B cell (primary cell): ENCODE data around the gene RFK. TPM values are rescaled to one million over a fixed set of nuclear protein-coding genes. Genes with fewer than 3 reads are reported as not detected.
"Not testable (repeated sequence)": the region's sequence is repeated elsewhere in the genome, so short reads cannot be mapped to it uniquely, and the experiment has no call there.

Experiments
- ATAC-seq: fragments of 200-7000 bp; cut with Tn5 transposase; one replicate; pipeline ENCODE4 v1.10.0; 2021; ENCODE audit warnings: low read depth, mild to moderate bottlenecking, moderate number of reproducible peaks, moderate library complexity
- CTCF ChIA-PET: fragments of 350-600 bp; sonication (Branson Sonifier 250); formaldehyde crosslinking; loops from one replicate; lab custom pipeline; 2021; ENCODE audit warnings: antibody characterized with exemption, inconsistent platforms; lab: Charles Lee
- POLR2A ChIA-PET: fragments of 350-600 bp; sonication (Branson Sonifier 250); formaldehyde crosslinking; loops from one replicate; lab custom pipeline; 2021; ENCODE audit warnings: antibody characterized with exemption; lab: Charles Lee
- DNase-seq: peaks from one replicate; pipeline ENCODE4 v3.0.0; 2013
- H2AFZ ChIP-seq: 2 replicates; pipeline ENCODE4 v1.6.1; 2012; ENCODE audit warnings: mild to moderate bottlenecking, low read depth, low read length; ENCODE audit not compliant: insufficient read depth, poor library complexity, severe bottlenecking
- H3K27ac ChIP-seq, 2 donors: 1 replicate in 1 of 2; 2 replicates in 1 of 2; pipeline ENCODE4 v1.5.1; 2012 to 2013; ENCODE audit warnings: low read length in 2 of 2, mild to moderate bottlenecking in 2 of 2, moderate library complexity in 1 of 2
- H3K27me3 ChIP-seq, 4 experiments: fragments of 200-600 bp in 1 of 4; sonication (generic) in 1 of 4; replicated peaks in 1 of 4; 1 replicate in 2 of 4; 2 replicates in 2 of 4; pipeline versions ENCODE4 v1.6.1 to v1.7.0; 2013 to 2016; ENCODE audit warnings: low read length in 3 of 4, mild to moderate bottlenecking in 2 of 4, mixed read lengths in 1 of 4, moderate library complexity in 1 of 4; ENCODE audit not compliant: insufficient read depth in 4 of 4, control insufficient read depth in 3 of 4; ENCODE audit errors: control extremely low read depth in 1 of 4
- H3K36me3 ChIP-seq, 2 experiments: replicated peaks in 1 of 2; 1 replicate in 1 of 2; 2 replicates in 1 of 2; pipeline versions ENCODE4 v1.6.1 to v1.7.1; 2013; ENCODE audit warnings: low read length in 1 of 2; ENCODE audit not compliant: insufficient read depth in 2 of 2, control insufficient read depth in 1 of 2; ENCODE audit errors: control extremely low read depth in 1 of 2, extremely low read depth in 1 of 2
- H3K4me1 ChIP-seq, 2 donors: fragments of 200-600 bp in 1 of 2; sonication (generic) in 1 of 2; 1 replicate in 1 of 2; 2 replicates in 1 of 2; pipeline versions ENCODE4 v1.5.1 to v1.6.1; 2013 to 2017; ENCODE audit warnings: low read length in 2 of 2; ENCODE audit not compliant: control insufficient read depth in 2 of 2, insufficient read depth in 2 of 2
- H3K4me2 ChIP-seq: replicated peaks from 2 replicates; pipeline ENCODE3; 2012; ENCODE audit warnings: mild to moderate bottlenecking, low read depth, low read length; ENCODE audit not compliant: poor library complexity, severe bottlenecking
- H3K4me3 ChIP-seq, 5 experiments: fragments of 200-600 bp in 1 of 5; sonication (generic) in 1 of 5; 1 replicate in 3 of 5; 2 replicates in 2 of 5; pipeline versions ENCODE4 v1.5.1 to v1.7.0; 2011 to 2016; ENCODE audit warnings: low read length in 4 of 5, mild to moderate bottlenecking in 4 of 5, low read depth in 2 of 5, control low read depth in 1 of 5, moderate library complexity in 1 of 5; ENCODE audit not compliant: insufficient read depth in 1 of 5; ENCODE audit errors: control extremely low read depth in 1 of 5, extremely low read depth in 1 of 5
- H3K79me2 ChIP-seq: fragments of 200-600 bp; sonication (generic); one replicate; pipeline ENCODE4 v1.6.0; 2016; ENCODE audit warnings: low read length; ENCODE audit not compliant: control insufficient read depth, insufficient read depth
- H3K9ac ChIP-seq: fragments of 200-600 bp; sonication (generic); 2 replicates; pipeline ENCODE4 v1.6.1; 2017; ENCODE audit warnings: mild to moderate bottlenecking, low read length, moderate library complexity
- H3K9me3 ChIP-seq, 3 donors: one replicate each; pipeline versions ENCODE4 v1.6.1 to v1.7.1; 2013; ENCODE audit warnings: low read length in 2 of 3; ENCODE audit not compliant: control insufficient read depth in 2 of 3, insufficient read depth in 1 of 3; ENCODE audit errors: control extremely low read depth in 1 of 3
- H4K20me1 ChIP-seq: 2 replicates; pipeline ENCODE4 v1.6.0; 2012; ENCODE audit warnings: mild to moderate bottlenecking, low read length; ENCODE audit not compliant: insufficient read depth, control insufficient read depth, poor library complexity, severe bottlenecking
- H3K27ac Mint-ChIP-seq: one replicate; pipeline ENCODE4 v1.8.0; 2021; ENCODE audit warnings: mixed read lengths
- H3K27me3 Mint-ChIP-seq: one replicate; pipeline ENCODE4 v1.8.0; 2021; ENCODE audit warnings: mixed read lengths
- H3K4me1 Mint-ChIP-seq: one replicate; pipeline ENCODE4 v1.8.0; 2021; ENCODE audit warnings: mixed read lengths
- H3K4me3 Mint-ChIP-seq: one replicate; pipeline ENCODE4 v1.8.0; 2021; ENCODE audit warnings: mixed read lengths
- H3K9me3 Mint-ChIP-seq: one replicate; pipeline ENCODE4 v1.8.0; 2022; ENCODE audit warnings: mixed read lengths; ENCODE audit not compliant: insufficient read depth
- CTCF ChIP-seq: fragments of 200-600 bp; IDR thresholded peaks from one replicate; pipeline ENCODE4 v1.8.0; 2022; ENCODE audit warnings: antibody characterized with exemption, mild to moderate bottlenecking
- EZH2 ChIP-seq: IDR thresholded peaks from 2 replicates; pipeline ENCODE4 v1.6.1; 2012; ENCODE audit warnings: borderline replicate concordance, low read depth, mild to moderate bottlenecking, moderate library complexity, low read length; ENCODE audit not compliant: insufficient read depth, poor library complexity, severe bottlenecking
- WGBS: methylation state at CpG from one replicate; pipeline ENCODE4 v1.1.5; 2013; ENCODE audit warnings: missing lambda C conversion rate; ENCODE audit not compliant: insufficient coverage; 5-methylcytosine and 5-hydroxymethylcytosine counted together
- intact Hi-C: fragments of 100-400 bp; cut with micrococcal nuclease; formaldehyde crosslinking; loops from one replicate; pipeline ENCODE4 v1.10.0; 2022
- polyA plus RNA-seq: library from polyadenylated mRNA; depleted of rRNA; stranded (reverse); fragments of >200 nt; gene quantifications from 2 replicates; pipeline ENCODE4 v1.2.3, GENCODE V29; 2012
- total RNA-seq, 2 donors: library from RNA; stranded (reverse); fragments of 120-200 nt in 1 of 2; gene quantifications; 1 replicate in 1 of 2; 2 replicates in 1 of 2; pipeline versions ENCODE4 v1.2.3 to v1.2.4, GENCODE V29; 2013 to 2022

The RFK gene
- total and polyA plus RNA-seq, 2 donors (not counting 1 experiment from before 2014, with no cell fraction given), result 3.4 to 9.0 TPM

GRCh38 chr9:76438841-76439588 lies 44.8 kb upstream of the RFK start:
- H3K4me3 Mint-ChIP-seq, result no peak overlapping the region
- ChIA-PET POLR2A (no interaction called here), CTCF (interaction anchor here (0.7 kb wide), 4 partner anchors 8 to 205 kb away, joined by 3 to 6 read pairs (median 3); no protein-coding TSS in a partner anchor)
- no peaks in the 10 kb centered on the region for H4K20me1 ChIP-seq
- H3K36me3 ChIP-seq, result no peaks in the 10 kb centered on the region
- TF ChIP-seq CTCF (no peak), EZH2 (no peak)
- H3K9ac ChIP-seq, result no peak overlapping the region
- no peak overlapping the region for H3K4me3 ChIP-seq
- H2AFZ ChIP-seq, result no peak overlapping the region
- H3K27ac Mint-ChIP-seq, result no peak overlapping the region
- H3K27ac ChIP-seq, result no peak overlapping the region
- DNase-seq (no peak), ATAC-seq (no peak)
- no peaks in the 10 kb centered on the region for H3K27me3 ChIP-seq
- intact Hi-C loops, result no loop called here
- WGBS, result 91% methylated on average over 3 of the region's 6 CpGs
- H3K4me2 ChIP-seq, result no peak overlapping the region
- no peaks in the 10 kb centered on the region for H3K9me3 ChIP-seq
- no peaks in the 10 kb centered on the region for H3K4me1 ChIP-seq
- no peaks in the 10 kb centered on the region for H3K9me3 Mint-ChIP-seq
- peaks cover 2% of the 10 kb centered on the region for H3K4me1 Mint-ChIP-seq
- H3K79me2 ChIP-seq, result no peaks in the 10 kb centered on the region
- no peaks in the 10 kb centered on the region for H3K27me3 Mint-ChIP-seq

- H3K4me3 Mint-ChIP-seq, H3K4me3 ChIP-seq, H4K20me1 ChIP-seq, ATAC-seq, H3K27ac ChIP-seq, intact Hi-C loops, H3K27me3 Mint-ChIP-seq, H3K9me3 ChIP-seq, H3K4me1 Mint-ChIP-seq, DNase-seq, H3K79me2 ChIP-seq, POLR2A ChIA-PET, H2AFZ ChIP-seq, H3K4me1 ChIP-seq, H3K36me3 ChIP-seq, H3K27ac Mint-ChIP-seq, H3K27me3 ChIP-seq, H3K9me3 Mint-ChIP-seq, H3K9ac ChIP-seq, CTCF ChIA-PET, H3K4me2 ChIP-seq: not testable (repeated sequence)
- WGBS, result 100% methylated on average over 2 of the region's 9 CpGs
Measured at GRCh38 chr9:76437017-76437699, 42.9 kb upstream of the RFK start.

- H3K4me1 ChIP-seq, H3K4me2 ChIP-seq, H3K9me3 Mint-ChIP-seq, H3K27me3 Mint-ChIP-seq, H3K36me3 ChIP-seq, H2AFZ ChIP-seq, H4K20me1 ChIP-seq, H3K27ac Mint-ChIP-seq, H3K9me3 ChIP-seq, DNase-seq, H3K27me3 ChIP-seq, H3K4me1 Mint-ChIP-seq, ATAC-seq, H3K4me3 ChIP-seq, H3K27ac ChIP-seq, H3K4me3 Mint-ChIP-seq, POLR2A ChIA-PET, H3K9ac ChIP-seq, intact Hi-C loops, H3K79me2 ChIP-seq: not testable (repeated sequence)
- CTCF ChIA-PET, result interaction anchor here (1.2 kb wide), 1 partner anchor 17 kb away, joined by 3 read pairs; no protein-coding TSS in a partner anchor
- 97% methylated on average over 6 of the region's 6 CpGs for WGBS
Measured at GRCh38 chr9:76434897-76435296, 40.7 kb upstream of the RFK start.
